ENCODE results near the gene POLDIP3.
A peak's percentile ranks its signal among the peaks of the same experiment; 100 is the strongest.
"Not testable (repeated sequence)": the region's sequence is repeated elsewhere in the genome, so short reads cannot be mapped to it uniquely, and the experiment has no call there.

POLDIP3 gene

GRCh38 chr22:42586381-42586780 lies 28.3 kb downstream of the POLDIP3 start:
- no peak for DNase-seq (ENCODE audit: low read depth)

- no peak for DNase-seq (ENCODE audit: low read depth)
Observed at GRCh38 chr22:42585096-42585495, 29.6 kb downstream of the POLDIP3 start.

GRCh38 chr22:42584364-42584940 lies 30.2 kb downstream of the POLDIP3 start:
- no peak for DNase-seq (ENCODE audit: low read depth)

GRCh38 chr22:42582987-42583386 lies 31.7 kb downstream of the POLDIP3 start:
- DNase-seq (ENCODE audit: low read depth) = no peak

- peak; percentile 75 for DNase-seq (ENCODE audit: low read depth)
Observed at GRCh38 chr22:42581762-42582716, 32.6 kb downstream of the POLDIP3 start.

- not testable (repeated sequence) for DNase-seq (ENCODE audit: low read depth)
Observed at GRCh38 chr22:42581194-42581761, 33.4 kb downstream of the POLDIP3 start.

GRCh38 chr22:42580040-42580439 lies 34.6 kb downstream of the POLDIP3 start:
- DNase-seq (ENCODE audit: low read depth) = not testable (repeated sequence)

GRCh38 chr22:42577623-42578240 lies 37.0 kb downstream of the POLDIP3 start:
- DNase-seq (ENCODE audit: low read depth) = no peak

GRCh38 chr22:42577141-42577540 lies 37.5 kb downstream of the POLDIP3 start:
- not testable (repeated sequence) for DNase-seq (ENCODE audit: low read depth)

GRCh38 chr22:42575996-42576574 lies 38.6 kb downstream of the POLDIP3 start:
- not testable (repeated sequence) for DNase-seq (ENCODE audit: low read depth)

GRCh38 chr22:42574468-42574867 lies 40.2 kb downstream of the POLDIP3 start:
- DNase-seq (ENCODE audit: low read depth) = not testable (repeated sequence)

- not testable (repeated sequence) for DNase-seq (ENCODE audit: low read depth)
Observed at GRCh38 chr22:42574046-42574445, 40.6 kb downstream of the POLDIP3 start.

- DNase-seq (ENCODE audit: low read depth) = not testable (repeated sequence)
Observed at GRCh38 chr22:42571068-42571467, 43.6 kb downstream of the POLDIP3 start.

GRCh38 chr22:42570580-42570979 lies 44.1 kb downstream of the POLDIP3 start:
- not testable (repeated sequence) for DNase-seq (ENCODE audit: low read depth)

GRCh38 chr22:42567950-42568349 lies 46.7 kb downstream of the POLDIP3 start:
- not testable (repeated sequence) for DNase-seq (ENCODE audit: low read depth)

GRCh38 chr22:42565956-42566355 lies 48.7 kb downstream of the POLDIP3 start:
- no peak for DNase-seq (ENCODE audit: low read depth)

GRCh38 chr22:42564699-42565098 lies 50.0 kb downstream of the POLDIP3 start:
- DNase-seq (ENCODE audit: low read depth) = no peak

GRCh38 chr22:42563943-42564342 lies 50.7 kb downstream of the POLDIP3 start:
- not testable (repeated sequence) for DNase-seq (ENCODE audit: low read depth)

GRCh38 chr22:42562684-42563083 lies 52.0 kb downstream of the POLDIP3 start:
- no peak for DNase-seq (ENCODE audit: low read depth)

GRCh38 chr22:42562279-42562678 lies 52.4 kb downstream of the POLDIP3 start:
- no peak for DNase-seq (ENCODE audit: low read depth)

GRCh38 chr22:42561856-42562255 lies 52.8 kb downstream of the POLDIP3 start:
- no peak for DNase-seq (ENCODE audit: low read depth)

- DNase-seq (ENCODE audit: low read depth) = no peak
Observed at GRCh38 chr22:42560781-42561180, 53.9 kb downstream of the POLDIP3 start.
